Natural killer cell treated with Interleukin-12 subunit alpha and Interleukin-12 subunit beta and Interleukin-15 and Interleukin-18, amount 100 ng/mL, for 72 hours (primary cell): ENCODE data around the gene QKI. TPM values are rescaled to one million over a fixed set of nuclear protein-coding genes. Genes with fewer than 3 reads are reported as not detected.
"Not testable (repeated sequence)": the region's sequence is repeated elsewhere in the genome, so short reads cannot be mapped to it uniquely, and the experiment has no call there.

Experiments
- ATAC-seq, 2 donors: fragments of 150-1000 bp; cut with Tn5 transposase in 1 of 2; sonication (Bioruptor Pico), chemical (Tn5 transposase) in 1 of 2; 2 replicates each; pipeline ENCODE4 v1.10.0; 2021
- DNase-seq: peaks from one replicate; pipeline ENCODE4 v3.0.0; 2022; ENCODE audit warnings: low spot score
- H3K27ac Mint-ChIP-seq, 2 donors: 1 replicate in 1 of 2; 2 replicates in 1 of 2; pipeline ENCODE4 v1.8.0; 2022; ENCODE audit warnings: mixed read lengths in 2 of 2, mild to moderate bottlenecking in 1 of 2, moderate library complexity in 1 of 2
- H3K27me3 Mint-ChIP-seq, 2 donors: 1 replicate in 1 of 2; 2 replicates in 1 of 2; pipeline ENCODE4 v1.8.0; 2022; ENCODE audit warnings: mixed read lengths in 2 of 2
- H3K36me3 Mint-ChIP-seq: one replicate; pipeline ENCODE4 v1.8.0; 2022; ENCODE audit warnings: mixed read lengths
- H3K4me1 Mint-ChIP-seq, 2 donors: 1 replicate in 1 of 2; 2 replicates in 1 of 2; pipeline ENCODE4 v1.8.0; 2022; ENCODE audit warnings: low read depth in 2 of 2, mixed read lengths in 2 of 2, mild to moderate bottlenecking in 1 of 2
- H3K4me3 Mint-ChIP-seq: one replicate; pipeline ENCODE4 v1.8.0; 2022; ENCODE audit warnings: mixed read lengths
- H3K9me3 Mint-ChIP-seq: 2 replicates; pipeline ENCODE4 v1.8.0; 2022; ENCODE audit warnings: mixed read lengths
- total RNA-seq, 2 donors: library from RNA; stranded (reverse); gene quantifications; one replicate each; pipeline ENCODE4 v1.2.3, GENCODE V29; 2022

Gene QKI
- total RNA-seq, 2 donors from 2014 or later, result 91.8 to 123 TPM

DNA sequence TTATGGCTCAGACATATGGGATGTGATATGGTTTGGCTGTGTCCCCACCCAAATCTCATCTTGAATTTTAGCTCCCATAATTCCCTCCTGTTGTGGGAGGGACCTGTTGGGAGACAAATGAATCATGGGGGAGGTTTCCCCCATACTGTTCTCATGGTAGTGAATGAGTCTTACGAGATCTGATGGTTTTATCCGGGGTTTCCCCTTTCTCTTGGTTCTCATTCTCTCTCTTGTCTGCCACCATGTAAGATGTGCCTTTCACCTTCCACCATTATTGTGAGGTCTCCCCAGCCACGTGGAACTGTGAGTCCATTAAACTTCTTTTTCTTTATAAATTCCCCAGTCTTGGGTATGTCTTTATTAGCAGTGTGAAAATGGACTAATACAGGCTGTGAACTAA, 31.1 kb upstream of the QKI start:
- H3K4me3 Mint-ChIP-seq, H3K4me1 Mint-ChIP-seq, H3K27me3 Mint-ChIP-seq, H3K27ac Mint-ChIP-seq, H3K36me3 Mint-ChIP-seq, DNase-seq, H3K9me3 Mint-ChIP-seq, ATAC-seq: not testable (repeated sequence)

DNA sequence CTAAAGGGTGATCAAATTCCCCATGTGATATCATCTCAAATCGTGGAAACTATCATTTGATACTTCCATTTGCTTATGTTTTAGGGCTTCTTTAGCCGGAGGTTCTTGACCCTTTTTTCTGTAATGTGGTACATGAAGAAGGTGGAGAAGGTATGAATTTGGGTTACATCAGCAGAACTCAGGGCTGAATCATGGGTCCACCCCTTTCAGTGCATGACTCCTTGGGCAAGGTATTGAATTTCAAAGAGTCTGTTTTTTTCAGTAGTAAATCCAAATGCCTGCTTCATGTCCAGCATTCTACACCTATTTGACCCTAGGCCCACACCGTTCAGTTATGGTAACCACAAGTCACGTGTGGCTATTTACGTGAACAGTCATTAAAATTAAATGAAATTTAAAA, 30.6 kb upstream of the QKI start:
- ATAC-seq, result no peak
- Mint-ChIP-seq H3K27me3 (peaks cover 0 to 2% of the 10 kb centered on the region in 2 donors), H3K36me3 (no peaks in the 10 kb centered on the region), H3K4me3 (no peak overlapping the region), H3K9me3 (peaks cover 3% of the 10 kb centered on the region), H3K27ac (no peak overlapping the region), H3K4me1 (no peaks in the 10 kb centered on the region)
- no peak for DNase-seq

DNA sequence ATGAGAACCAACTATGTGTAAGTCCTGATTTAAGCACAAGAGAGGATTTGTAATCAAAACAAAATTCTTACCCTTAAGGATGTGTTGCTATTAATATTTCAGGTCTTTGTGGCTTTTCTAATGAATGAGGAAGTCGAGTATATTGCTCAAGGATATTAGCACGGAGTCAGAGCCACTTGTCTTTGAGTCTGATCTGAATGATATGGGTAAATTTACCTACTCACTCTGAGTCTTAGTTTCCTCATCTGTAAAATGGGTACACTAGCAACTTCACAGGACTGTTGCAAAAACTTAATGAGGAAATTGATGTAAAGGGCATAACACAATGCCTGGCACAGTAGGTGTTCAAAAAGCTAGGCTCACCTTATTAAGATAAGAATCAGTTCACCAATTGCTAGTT, 30.0 kb upstream of the QKI start:
- ATAC-seq (no peak), DNase-seq (no peak)
- Mint-ChIP-seq H3K4me1 (no peaks in the 10 kb centered on the region), H3K27me3 (peaks cover 0 to 2% of the 10 kb centered on the region in 2 donors), H3K4me3 (no peak overlapping the region), H3K9me3 (peaks cover 3% of the 10 kb centered on the region), H3K27ac (no peak overlapping the region), H3K36me3 (no peaks in the 10 kb centered on the region)

DNA sequence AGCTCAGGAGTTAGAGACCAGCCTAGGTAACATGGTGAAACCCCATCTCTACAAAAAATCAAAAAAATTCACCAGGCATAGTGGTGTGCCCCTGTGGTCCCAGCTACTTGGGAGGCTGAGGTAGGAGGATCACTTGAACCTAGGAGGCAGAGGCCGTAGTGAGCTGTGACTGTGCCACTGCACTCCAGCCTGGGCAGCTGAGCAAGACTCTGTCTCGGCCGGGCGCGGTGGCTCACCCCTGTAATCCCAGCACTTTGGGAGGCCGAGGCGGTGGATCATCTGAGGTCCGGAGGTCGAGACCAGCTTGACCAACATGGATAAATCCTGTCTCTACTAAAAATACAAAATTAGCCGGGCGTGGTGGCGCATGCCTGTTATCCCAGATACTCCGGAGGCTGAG, 29.0 kb upstream of the QKI start:
- H3K27me3 Mint-ChIP-seq, DNase-seq, ATAC-seq, H3K4me3 Mint-ChIP-seq, H3K9me3 Mint-ChIP-seq, H3K36me3 Mint-ChIP-seq, H3K27ac Mint-ChIP-seq, H3K4me1 Mint-ChIP-seq: not testable (repeated sequence)

DNA sequence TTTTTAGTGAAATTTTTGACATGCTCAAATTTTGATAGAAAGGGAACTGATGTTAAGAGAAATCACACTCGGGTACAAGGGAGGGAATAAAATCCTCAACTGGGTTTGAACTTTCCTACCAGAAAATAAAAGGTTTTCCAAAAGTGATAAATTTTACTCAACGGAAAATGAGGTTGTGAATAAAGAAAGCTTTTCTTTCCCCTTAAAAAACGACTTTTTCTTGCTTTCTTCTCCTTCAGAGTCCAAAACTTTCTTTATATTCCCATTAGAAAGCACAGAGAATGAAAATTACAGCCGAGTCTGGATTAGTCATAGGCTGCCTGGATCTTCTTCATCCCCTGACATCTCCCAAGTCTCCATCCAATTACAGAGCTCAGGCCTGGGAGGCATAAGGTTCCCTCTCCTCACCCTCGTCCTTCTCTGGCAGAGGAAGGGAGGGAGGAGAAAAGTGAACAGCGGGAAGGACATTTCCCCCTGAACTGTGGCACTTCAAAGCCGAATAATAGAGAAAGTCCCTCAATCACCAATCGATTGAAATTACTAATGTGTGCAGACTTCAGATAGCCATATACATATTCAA, 28.1 kb upstream of the QKI start:
- H3K9me3 Mint-ChIP-seq, result peaks cover 3% of the 10 kb centered on the region
- DNase-seq (no peak), ATAC-seq (no peak)
- H3K27ac Mint-ChIP-seq, result no peak overlapping the region
- H3K4me3 Mint-ChIP-seq, result no peak overlapping the region
- H3K27me3 Mint-ChIP-seq, result peaks cover 0 to 2% of the 10 kb centered on the region in 2 donors
- H3K4me1 Mint-ChIP-seq, result no peaks in the 10 kb centered on the region
- H3K36me3 Mint-ChIP-seq, result no peaks in the 10 kb centered on the region

DNA sequence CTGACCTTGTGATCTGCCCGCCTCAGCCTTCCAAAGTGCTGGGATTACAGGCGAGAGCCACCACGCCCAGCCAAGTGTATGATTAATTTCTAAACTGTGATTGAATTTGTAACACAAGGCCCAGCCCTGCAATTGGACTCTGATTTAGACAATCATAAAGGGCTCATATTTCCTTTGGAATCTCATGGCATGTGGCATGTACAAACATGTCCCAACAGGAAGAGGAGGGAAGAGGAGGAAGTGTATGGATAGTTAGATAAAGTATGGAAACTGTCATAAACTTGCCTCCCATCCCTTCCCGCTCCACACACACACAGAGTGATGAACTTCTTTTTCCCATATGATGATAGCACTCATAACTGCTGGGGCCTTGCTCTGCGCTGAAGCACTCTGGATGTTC, 27.2 kb upstream of the QKI start:
- Mint-ChIP-seq H3K36me3 (no peaks in the 10 kb centered on the region), H3K27ac (no peak overlapping the region), H3K4me3 (no peak overlapping the region), H3K9me3 (peaks cover 3% of the 10 kb centered on the region), H3K27me3 (no peaks in the 10 kb centered on the region), H3K4me1 (no peaks in the 10 kb centered on the region)
- ATAC-seq (no peak), DNase-seq (no peak)

DNA sequence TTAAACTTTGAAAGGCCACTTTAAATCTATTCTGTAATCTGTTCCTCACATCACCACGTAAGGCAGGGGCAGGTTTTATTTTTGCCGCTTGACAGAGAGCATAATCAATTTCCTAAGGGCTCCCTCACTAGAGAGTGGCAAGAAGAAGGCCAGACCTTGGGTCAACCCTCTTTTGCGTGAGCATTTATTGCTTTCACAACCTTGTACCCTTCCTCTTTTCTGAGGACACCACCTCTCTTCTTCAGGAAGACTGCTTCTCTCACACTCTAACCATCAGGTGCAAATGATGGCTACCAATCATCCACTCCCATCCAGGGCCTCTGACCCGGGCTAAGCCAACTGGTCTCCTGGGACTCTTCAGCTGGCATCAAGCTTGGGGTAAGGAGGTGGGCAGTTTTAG, 25.2 kb upstream of the QKI start:
- Mint-ChIP-seq H3K4me3 (no peak overlapping the region), H3K36me3 (no peaks in the 10 kb centered on the region), H3K4me1 (no peaks in the 10 kb centered on the region), H3K27me3 (no peaks in the 10 kb centered on the region), H3K27ac (no peak overlapping the region), H3K9me3 (no peaks in the 10 kb centered on the region)
- ATAC-seq (no peak), DNase-seq (no peak)

DNA sequence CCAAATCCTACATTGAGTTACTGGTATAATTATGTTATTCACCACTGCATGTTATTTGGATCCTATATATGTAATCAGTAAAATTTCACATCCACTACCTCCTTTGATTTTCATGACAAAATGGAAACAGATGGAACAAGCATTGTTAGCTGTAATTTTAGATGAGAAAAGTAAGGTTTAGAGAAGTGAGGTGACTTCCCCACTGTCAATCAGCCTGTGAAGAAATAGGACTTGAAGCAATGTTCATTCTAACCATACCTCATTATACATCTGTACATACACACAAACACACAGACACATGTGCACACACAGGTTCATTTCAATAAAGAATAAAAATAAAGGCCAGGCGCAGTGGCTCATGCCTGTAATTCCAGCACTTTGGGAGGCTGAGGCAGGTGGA, 23.7 kb upstream of the QKI start:
- no peak for ATAC-seq
- Mint-ChIP-seq H3K27me3 (peaks cover 4% of the 10 kb centered on the region in 2 donors), H3K27ac (no peak overlapping the region)

DNA sequence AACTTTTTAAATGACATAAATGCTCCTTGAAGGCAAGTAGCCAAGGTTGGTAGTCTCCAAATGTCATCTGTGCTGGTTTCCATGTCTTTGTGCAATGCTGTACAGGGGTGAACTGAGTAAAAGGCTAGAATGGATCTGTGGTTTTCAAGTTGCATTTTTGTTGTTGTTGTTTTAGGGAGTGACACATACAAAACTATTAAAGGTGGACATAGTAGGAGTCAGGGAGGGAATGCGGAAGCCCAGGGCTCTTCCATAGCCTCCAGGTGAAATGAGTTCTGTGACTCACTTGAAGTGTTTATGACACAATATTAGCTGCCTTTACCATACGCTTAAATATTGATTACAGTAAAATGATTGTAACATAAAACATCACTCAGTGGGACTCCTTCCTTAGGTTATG, 22.5 kb upstream of the QKI start:
- ATAC-seq (no peak), DNase-seq (no peak)
- Mint-ChIP-seq H3K4me1 (no peaks in the 10 kb centered on the region), H3K27ac (no peak overlapping the region), H3K4me3 (no peak overlapping the region), H3K27me3 (peaks cover 5 to 12% of the 10 kb centered on the region in 2 donors), H3K9me3 (no peaks in the 10 kb centered on the region), H3K36me3 (no peaks in the 10 kb centered on the region)

More for the DNA sequence above, 23.7 kb upstream of the QKI start:
- Mint-ChIP-seq H3K36me3 (no peaks in the 10 kb centered on the region), H3K4me1 (no peaks in the 10 kb centered on the region), H3K9me3 (no peaks in the 10 kb centered on the region), H3K4me3 (no peak overlapping the region)
- no peak for DNase-seq

DNA sequence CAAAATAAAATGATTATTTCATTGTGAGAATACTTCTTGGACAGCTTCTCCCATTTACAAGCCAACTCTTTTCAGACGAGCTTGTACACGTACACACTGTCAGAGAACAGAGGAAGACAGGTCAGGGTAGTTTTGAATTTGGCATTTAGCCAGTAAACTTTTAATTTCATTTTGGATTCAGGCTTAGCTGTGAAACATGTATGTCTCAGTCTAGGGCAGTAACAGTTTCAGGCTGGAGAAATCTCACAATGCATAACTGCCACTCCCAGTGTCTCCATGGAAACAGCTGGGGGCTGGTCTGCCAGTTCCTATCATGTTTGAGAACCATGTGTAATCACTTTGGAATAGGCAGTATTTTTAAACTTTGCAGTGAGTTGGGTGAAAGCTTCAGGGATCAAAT, 22.0 kb upstream of the QKI start:
- no peak for ATAC-seq
- H3K4me1 Mint-ChIP-seq, result no peaks in the 10 kb centered on the region
- no peak overlapping the region for H3K4me3 Mint-ChIP-seq
- peaks cover 8 to 17% of the 10 kb centered on the region in 2 donors for H3K27me3 Mint-ChIP-seq
- DNase-seq, result no peak
- H3K36me3 Mint-ChIP-seq, result no peaks in the 10 kb centered on the region
- no peak overlapping the region for H3K27ac Mint-ChIP-seq
- no peaks in the 10 kb centered on the region for H3K9me3 Mint-ChIP-seq

DNA sequence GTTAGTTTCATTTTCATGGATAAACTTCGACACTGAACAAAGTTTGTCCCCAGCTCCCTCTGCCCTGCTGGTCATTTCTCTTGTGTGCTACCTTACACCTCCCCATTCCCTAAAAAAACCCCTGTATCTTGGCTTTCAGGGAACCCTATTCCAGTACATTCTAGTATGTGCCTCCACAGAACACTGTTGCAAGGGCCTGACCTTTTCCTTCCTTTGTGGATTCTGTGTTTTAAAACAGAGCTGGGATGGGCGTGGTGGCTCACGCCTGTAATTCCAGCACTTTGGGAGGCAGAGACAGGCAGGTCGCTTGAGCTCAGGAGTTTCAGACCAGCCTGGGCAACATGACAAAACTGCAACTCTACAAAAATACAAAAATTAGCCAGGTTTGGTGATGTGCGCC, 20.6 kb upstream of the QKI start:
- peaks cover 10 to 19% of the 10 kb centered on the region in 2 donors for H3K27me3 Mint-ChIP-seq
- no peaks in the 10 kb centered on the region for H3K36me3 Mint-ChIP-seq
- H3K9me3 Mint-ChIP-seq, result no peaks in the 10 kb centered on the region

DNA sequence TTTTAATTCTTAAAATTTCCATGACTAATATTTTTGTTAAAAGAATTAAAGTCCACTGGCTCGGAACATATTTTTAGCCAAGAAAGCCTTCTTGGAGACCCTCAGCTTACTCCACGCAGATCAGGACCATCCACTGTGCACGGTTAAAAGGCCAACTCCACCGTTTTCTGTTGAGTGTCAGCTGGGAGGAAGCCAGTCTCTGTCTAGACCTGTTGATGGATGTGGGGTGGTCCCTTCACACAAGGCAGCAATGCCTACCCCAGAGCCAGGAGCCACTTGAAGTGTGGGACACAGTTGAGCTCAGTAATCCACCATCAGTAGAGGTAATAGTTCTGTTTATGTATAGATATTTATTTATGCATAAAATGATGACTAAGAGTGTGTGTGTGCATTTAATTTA, 19.9 kb upstream of the QKI start:
- Mint-ChIP-seq H3K4me1 (no peaks in the 10 kb centered on the region), H3K9me3 (no peaks in the 10 kb centered on the region), H3K36me3 (no peaks in the 10 kb centered on the region), H3K27me3 (peaks cover 10 to 19% of the 10 kb centered on the region in 2 donors), H3K27ac (no peak overlapping the region), H3K4me3 (no peak overlapping the region)
- DNase-seq, result no peak
- no peak for ATAC-seq

More for the DNA sequence above, 20.6 kb upstream of the QKI start:
- Mint-ChIP-seq H3K27ac (no peak overlapping the region), H3K4me3 (no peak overlapping the region), H3K4me1 (no peaks in the 10 kb centered on the region)
- no peak for ATAC-seq
- no peak for DNase-seq

DNA sequence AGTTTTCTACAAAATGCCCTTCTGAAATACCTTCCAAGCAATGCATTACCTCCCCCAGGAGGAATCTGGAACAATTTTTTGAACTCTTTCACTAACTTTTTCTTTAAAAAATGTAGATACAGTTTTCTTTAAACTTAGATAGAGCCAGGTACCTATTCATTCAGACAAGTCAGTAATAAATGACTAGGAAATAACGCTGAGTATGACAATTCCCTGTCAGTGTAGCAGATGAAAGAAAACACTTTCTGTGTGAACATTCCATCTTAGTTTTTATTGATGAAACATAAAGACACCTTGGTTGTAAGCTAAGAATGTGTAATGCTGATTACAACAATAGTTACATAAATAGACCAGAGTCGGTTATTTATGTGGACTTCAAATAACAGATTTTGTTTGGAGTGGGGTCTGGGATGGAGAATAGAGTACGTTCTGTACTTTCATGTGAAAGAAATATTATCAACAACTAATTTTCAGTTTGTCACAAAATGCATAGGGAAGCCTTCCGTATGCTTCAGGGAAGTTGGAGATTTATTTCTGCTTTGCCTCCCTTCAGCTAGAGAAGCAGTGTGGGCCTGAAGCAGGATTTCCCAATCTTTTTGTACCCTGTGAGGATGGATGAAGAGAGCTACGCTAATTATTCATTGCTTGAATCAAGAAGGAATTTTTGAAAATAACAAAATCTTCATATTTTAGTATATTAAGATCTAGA, 19.2 kb upstream of the QKI start:
- H3K27ac Mint-ChIP-seq, result no peak overlapping the region
- H3K36me3 Mint-ChIP-seq, result no peaks in the 10 kb centered on the region

DNA sequence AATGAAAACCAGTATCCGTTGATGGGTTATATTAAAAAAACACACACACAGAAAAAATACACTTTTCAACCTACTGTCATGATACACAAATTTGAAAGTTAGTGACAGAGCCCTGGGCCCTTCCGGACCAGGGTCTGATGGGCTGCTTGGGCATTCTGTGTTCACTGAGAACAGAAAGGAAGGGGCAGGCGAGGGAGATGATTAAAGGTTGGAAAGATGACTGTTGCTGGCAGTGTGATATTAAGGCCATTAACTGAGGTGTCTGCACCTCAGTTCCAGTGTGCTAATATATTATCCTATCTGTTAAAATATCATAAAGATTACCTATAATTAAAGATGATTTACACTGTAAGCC, 18.7 kb upstream of the QKI start:
- ATAC-seq (no peak), DNase-seq (no peak)
- H3K36me3 Mint-ChIP-seq, result no peaks in the 10 kb centered on the region
- no peaks in the 10 kb centered on the region for H3K4me1 Mint-ChIP-seq
- H3K4me3 Mint-ChIP-seq, result no peak overlapping the region
- no peak overlapping the region for H3K27ac Mint-ChIP-seq
- no peaks in the 10 kb centered on the region for H3K9me3 Mint-ChIP-seq
- peaks cover 10 to 19% of the 10 kb centered on the region in 2 donors for H3K27me3 Mint-ChIP-seq

More for the DNA sequence above, 19.2 kb upstream of the QKI start:
- Mint-ChIP-seq H3K9me3 (no peaks in the 10 kb centered on the region), H3K4me3 (no peak overlapping the region), H3K4me1 (no peaks in the 10 kb centered on the region), H3K27me3 (peaks cover 10 to 19% of the 10 kb centered on the region in 2 donors)
- DNase-seq, result no peak
- no peak for ATAC-seq

DNA sequence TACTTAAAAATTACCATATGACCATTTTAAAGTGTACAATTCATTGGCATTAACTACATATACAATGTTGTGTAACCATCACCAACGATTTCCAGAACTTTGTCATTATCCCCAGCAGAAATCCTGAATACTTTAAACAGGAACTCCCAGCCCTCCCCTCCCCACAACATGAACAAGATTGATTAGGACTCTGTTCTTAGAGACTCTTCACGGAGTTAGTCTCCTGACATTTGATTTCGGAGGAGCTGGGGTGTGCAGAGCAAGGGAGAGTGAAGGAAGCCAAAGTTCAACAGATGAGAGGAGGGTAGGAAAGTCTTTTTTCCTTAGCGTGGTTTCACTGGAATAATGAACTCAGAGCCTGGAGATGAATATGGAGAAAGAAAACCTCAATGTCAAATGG, 17.2 kb upstream of the QKI start:
- H3K27ac Mint-ChIP-seq, result no peak overlapping the region
- H3K9me3 Mint-ChIP-seq, result no peaks in the 10 kb centered on the region
- H3K27me3 Mint-ChIP-seq, result peaks cover 10 to 19% of the 10 kb centered on the region in 2 donors
- no peak overlapping the region for H3K4me3 Mint-ChIP-seq
- ATAC-seq, result no peak
- no peaks in the 10 kb centered on the region for H3K36me3 Mint-ChIP-seq
- DNase-seq, result no peak
- no peaks in the 10 kb centered on the region for H3K4me1 Mint-ChIP-seq
